Measurements from ENCODE around the gene LTK.

DNA sequence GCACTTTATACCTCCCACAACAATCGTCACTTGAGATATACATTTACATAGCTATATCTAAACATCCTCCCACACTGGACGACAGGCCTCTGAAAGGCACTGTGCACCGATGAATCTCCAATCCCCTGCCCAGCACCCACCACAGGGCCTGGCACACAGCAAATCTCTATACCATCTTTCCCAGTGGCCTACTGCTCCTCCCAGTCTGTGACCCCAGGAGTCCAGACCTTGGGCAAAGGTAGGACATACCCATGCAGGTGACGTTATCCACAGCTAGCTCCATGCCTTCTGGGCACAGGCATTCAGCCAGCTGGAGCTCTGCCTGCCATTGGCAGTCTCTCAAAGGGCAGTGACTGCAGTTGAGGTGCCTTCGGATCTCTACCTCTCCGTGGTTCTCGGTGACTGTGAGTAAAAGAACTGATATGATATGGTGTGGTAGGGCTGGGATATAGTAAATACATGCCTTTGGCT, 5.8 kb downstream of the LTK start:
- TF ChIP-seq CTCF (IDR thresholded peaks at IDR 0.05; ENCODE audit: low read depth, low read length) (no peak), EZH2phosphoT487 (IDR thresholded peaks at IDR 0.05; ENCODE audit: low read depth) (no peak)
